Tibial nerve (tissue), 4 donors: ENCODE results near the gene PRDM11.

Experiments used
- CTCF ChIP-seq, 5 experiments: fragments of 200-600 bp in 3 of 5; fragments of 450-650 bp in 2 of 5; sonication (generic) in 3 of 5; IDR thresholded peaks; one replicate each; pipeline ENCODE4 v1.5.1; 2016 to 2019; ENCODE audit warnings: antibody characterized with exemption in 5 of 5, mild to moderate bottlenecking in 3 of 5, moderate library complexity in 2 of 5
- EP300 ChIP-seq, 2 donors: sonication (generic); formaldehyde crosslinking; IDR thresholded peaks; one replicate each; pipeline ENCODE4 v1.6.1; 2017; ENCODE audit warnings: antibody characterized with exemption in 2 of 2, mild to moderate bottlenecking in 1 of 2
- POLR2A ChIP-seq, 2 donors: fragments of 450-650 bp; IDR thresholded peaks; one replicate each; pipeline ENCODE4 v1.6.1; 2017; ENCODE audit warnings: antibody characterized with exemption in 2 of 2, mild to moderate bottlenecking in 2 of 2, moderate library complexity in 2 of 2

- TF ChIP-seq POLR2A (IDR thresholded peaks at IDR 0.05) (no peak), CTCF (IDR thresholded peaks at IDR 0.05) (no peak), EP300 (IDR thresholded peaks at IDR 0.05) (no peak)
These were observed 40.9 kb downstream of the PRDM11 start for GRCh38 chr11:45187375-45187774.
